IPS-15b (cell line): Measurements from ENCODE around the gene PRPF31.

ENCODE experiments used
- H3K27me3 ChIP-seq: one replicate; pipeline ENCODE4 v1.6.1; 2013; ENCODE audit warnings: low read length; ENCODE audit not compliant: control insufficient read depth, insufficient read depth
- H3K36me3 ChIP-seq: one replicate; pipeline ENCODE4 v1.6.1; 2013; ENCODE audit warnings: low read length; ENCODE audit not compliant: control insufficient read depth, insufficient read depth
- H3K4me1 ChIP-seq: one replicate; pipeline ENCODE4 v1.6.1; 2013; ENCODE audit warnings: mild to moderate bottlenecking, low read length; ENCODE audit not compliant: control insufficient read depth, insufficient read depth
- H3K4me3 ChIP-seq: one replicate; pipeline ENCODE4 v1.5.1; 2013; ENCODE audit warnings: low read depth, low read length
- H3K9ac ChIP-seq: one replicate; pipeline ENCODE4 v1.6.1; 2013; ENCODE audit warnings: low read depth, mild to moderate bottlenecking, low read length
- H3K9me3 ChIP-seq: one replicate; pipeline ENCODE4 v1.6.1; 2013; ENCODE audit warnings: mild to moderate bottlenecking, low read length; ENCODE audit not compliant: control insufficient read depth, insufficient read depth

PRPF31 gene

GRCh38 chr19:54178581-54179261 lies 63.2 kb downstream of the PRPF31 start:
- Histone ChIP-seq H3K27me3 (no peaks in the 10 kb centered on the region), H3K36me3 (peaks cover 11% of the 10 kb centered on the region), H3K9ac (no peak overlapping the region), H3K4me1 (no peaks in the 10 kb centered on the region), H3K4me3 (no peak overlapping the region), H3K9me3 (no peaks in the 10 kb centered on the region)

- no peak overlapping the region for H3K4me3 ChIP-seq
- H3K27me3 ChIP-seq, result no peaks in the 10 kb centered on the region
- no peak overlapping the region for H3K9ac ChIP-seq
- H3K9me3 ChIP-seq, result no peaks in the 10 kb centered on the region
- no peaks in the 10 kb centered on the region for H3K4me1 ChIP-seq
- H3K36me3 ChIP-seq, result peaks cover 11% of the 10 kb centered on the region
These were observed 63.8 kb downstream of the PRPF31 start for GRCh38 chr19:54179262-54179852.

GRCh38 chr19:54179921-54180461 lies 64.4 kb downstream of the PRPF31 start:
- no peaks in the 10 kb centered on the region for H3K9me3 ChIP-seq
- no peak overlapping the region for H3K4me3 ChIP-seq
- peaks cover 11% of the 10 kb centered on the region for H3K36me3 ChIP-seq
- no peaks in the 10 kb centered on the region for H3K27me3 ChIP-seq
- no peaks in the 10 kb centered on the region for H3K4me1 ChIP-seq
- H3K9ac ChIP-seq, result no peak overlapping the region

- no peaks in the 10 kb centered on the region for H3K4me1 ChIP-seq
- no peaks in the 10 kb centered on the region for H3K9me3 ChIP-seq
- no peaks in the 10 kb centered on the region for H3K27me3 ChIP-seq
- H3K36me3 ChIP-seq, result peaks cover 11% of the 10 kb centered on the region
- no peak overlapping the region for H3K9ac ChIP-seq
- no peak overlapping the region for H3K4me3 ChIP-seq
These were observed 65.1 kb downstream of the PRPF31 start for GRCh38 chr19:54180691-54181091.
